Mesenchymal stem cell (in vitro differentiated cells and primary cell): Measurements from ENCODE around the gene OR52E8.

ENCODE experiments used
- DNase-seq: peaks from one replicate; pipeline ENCODE4 v3.0.0-alpha.2; 2013
- H2AFZ ChIP-seq: one replicate; pipeline ENCODE4 v1.6.1; 2013; ENCODE audit warnings: low read depth, mild to moderate bottlenecking, control low read depth, inconsistent platforms, low read length, moderate library complexity
- H2AK5ac ChIP-seq: 2 replicates; pipeline ENCODE4 v1.6.1; 2013; ENCODE audit warnings: low read length, moderate library complexity, mild to moderate bottlenecking, inconsistent platforms; ENCODE audit not compliant: severe bottlenecking
- H2BK120ac ChIP-seq: one replicate; pipeline ENCODE4 v1.6.1; 2013; ENCODE audit warnings: low read depth, mild to moderate bottlenecking, inconsistent platforms, low read length, moderate library complexity
- H2BK12ac ChIP-seq, 2 experiments: one replicate each; pipeline ENCODE4 v1.6.1; 2013; ENCODE audit warnings: inconsistent platforms in 2 of 2, low read length in 2 of 2, mild to moderate bottlenecking in 2 of 2, moderate library complexity in 2 of 2, control low read depth in 1 of 2
- H2BK15ac ChIP-seq: one replicate; pipeline ENCODE4 v1.6.1; 2013; ENCODE audit warnings: mild to moderate bottlenecking, low read depth, inconsistent platforms; ENCODE audit not compliant: poor library complexity, severe bottlenecking
- H2BK5ac ChIP-seq: 2 replicates; pipeline ENCODE4 v1.6.1; 2013; ENCODE audit warnings: low read depth, mild to moderate bottlenecking, low read length, control low read depth, inconsistent platforms; ENCODE audit not compliant: poor library complexity, severe bottlenecking
- H3K14ac ChIP-seq, 2 experiments: one replicate each; pipeline ENCODE4 v1.6.1; 2013; ENCODE audit warnings: inconsistent platforms in 2 of 2, low read length in 2 of 2, control low read depth in 1 of 2, mild to moderate bottlenecking in 1 of 2, moderate library complexity in 1 of 2
- H3K18ac ChIP-seq, 2 experiments: one replicate each; pipeline ENCODE4 v1.6.1; 2013; ENCODE audit warnings: inconsistent platforms in 2 of 2, low read length in 2 of 2, control low read depth in 1 of 2, low read depth in 1 of 2, mild to moderate bottlenecking in 1 of 2
- H3K23ac ChIP-seq, 2 experiments: one replicate each; pipeline ENCODE4 v1.6.1; 2013; ENCODE audit warnings: inconsistent platforms in 2 of 2, low read length in 2 of 2, mild to moderate bottlenecking in 2 of 2, moderate library complexity in 2 of 2, control low read depth in 1 of 2
- H3K27ac ChIP-seq: 2 replicates; pipeline ENCODE4 v1.5.1; 2013; ENCODE audit warnings: mild to moderate bottlenecking, moderate library complexity, low read length, control low read depth, inconsistent platforms; ENCODE audit not compliant: poor library complexity, severe bottlenecking
- H3K27me3 ChIP-seq, 2 experiments: 2 replicates each; pipeline versions ENCODE4 v1.6.1 to v1.7.0; 2013; ENCODE audit warnings: low read length in 2 of 2, mild to moderate bottlenecking in 2 of 2, moderate library complexity in 2 of 2, control low read depth in 1 of 2, inconsistent platforms in 1 of 2; ENCODE audit not compliant: control insufficient read depth in 1 of 2, insufficient read depth in 1 of 2
- H3K36me3 ChIP-seq, 2 experiments: 2 replicates each; pipeline versions ENCODE4 v1.6.1 to v1.7.0; 2013; ENCODE audit warnings: low read length in 2 of 2, control low read depth in 1 of 2, inconsistent platforms in 1 of 2, low read depth in 1 of 2, mild to moderate bottlenecking in 1 of 2; ENCODE audit not compliant: insufficient read depth in 2 of 2, control insufficient read depth in 1 of 2
- H3K4ac ChIP-seq, 2 experiments: one replicate each; pipeline ENCODE4 v1.6.1; 2013; ENCODE audit warnings: inconsistent platforms in 2 of 2, low read length in 2 of 2, mild to moderate bottlenecking in 2 of 2, moderate library complexity in 2 of 2, control low read depth in 1 of 2, low read depth in 1 of 2
- H3K4me1 ChIP-seq: 2 replicates; pipeline ENCODE4 v1.6.1; 2013; ENCODE audit warnings: low read depth, low read length, control low read depth; ENCODE audit not compliant: control insufficient read depth, insufficient read depth
- H3K4me2 ChIP-seq: 2 replicates; pipeline ENCODE4 v1.6.1; 2013; ENCODE audit warnings: low read length, mild to moderate bottlenecking, inconsistent platforms; ENCODE audit not compliant: poor library complexity, severe bottlenecking
- H3K4me3 ChIP-seq, 2 experiments: 2 replicates each; pipeline versions ENCODE4 v1.5.1 to v1.7.0; 2013; ENCODE audit warnings: low read length in 2 of 2, mild to moderate bottlenecking in 2 of 2, control low read depth in 1 of 2, low read depth in 1 of 2; ENCODE audit not compliant: insufficient read depth in 1 of 2
- H3K79me1 ChIP-seq: replicated peaks from 2 replicates; pipeline ENCODE4 v1.6.1; 2013; ENCODE audit warnings: mild to moderate bottlenecking, control low read depth, low read length, inconsistent platforms; ENCODE audit not compliant: poor library complexity, severe bottlenecking
- H3K9ac ChIP-seq: 2 replicates; pipeline ENCODE4 v1.7.0; 2013; ENCODE audit warnings: mild to moderate bottlenecking, low read length, moderate library complexity
- H3K9me3 ChIP-seq: 2 replicates; pipeline ENCODE4 v1.7.0; 2013; ENCODE audit warnings: mild to moderate bottlenecking, low read length; ENCODE audit not compliant: control insufficient read depth
- H4K8ac ChIP-seq: one replicate; pipeline ENCODE4 v1.6.1; 2013; ENCODE audit warnings: inconsistent platforms, mild to moderate bottlenecking, low read length, moderate library complexity
- H4K91ac ChIP-seq: one replicate; pipeline ENCODE4 v1.6.1; 2013; ENCODE audit warnings: mild to moderate bottlenecking, low read length, inconsistent platforms
- WGBS: methylation state at CpG from one replicate; pipeline ENCODE4 v1.1.7; 2013; ENCODE audit warnings: mixed read lengths; 5-methylcytosine and 5-hydroxymethylcytosine counted together

The OR52E8 gene

DNA sequence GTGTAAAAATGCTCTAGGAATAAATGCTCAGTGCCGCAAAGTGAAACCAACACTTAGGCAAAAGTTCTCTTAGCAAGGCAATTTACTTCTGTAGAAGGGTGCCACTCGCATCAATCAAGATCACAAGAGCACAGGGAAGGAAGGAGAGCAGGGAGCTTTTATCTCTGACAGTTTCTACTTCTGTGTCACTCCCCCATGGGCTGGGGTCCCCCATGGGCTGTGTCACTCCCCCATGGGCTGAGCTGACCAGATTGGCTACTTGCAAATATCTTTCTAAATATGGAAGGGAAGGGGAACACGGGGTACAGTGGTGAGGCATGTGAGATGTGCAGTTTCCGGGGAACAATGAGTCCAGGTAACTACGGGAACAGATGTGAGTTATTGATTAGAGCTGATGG lies 48.4 kb downstream of the OR52E8 start:
- Histone ChIP-seq H3K27ac (no peak overlapping the region), H3K4ac (no peak overlapping the region), H4K91ac (no peak overlapping the region), H3K4me2 (peak overlapping the region; percentile 90), H3K4me3 (peak overlapping the region in 1 of 2 experiments; percentile 92), H3K18ac (no peak overlapping the region), H2BK15ac (peak overlapping the region; percentile 77), H3K79me1 (no peaks in the 10 kb centered on the region), H3K27me3 (peaks cover 4 to 12% of the 10 kb centered on the region in 2 experiments), H2BK12ac (no peak overlapping the region), H2BK120ac (no peak overlapping the region), H3K4me1 (peaks cover 3% of the 10 kb centered on the region), H3K9me3 (peaks cover under 1% of the 10 kb centered on the region), H3K9ac (peak overlapping the region; percentile 86), H4K8ac (no peak overlapping the region), H2AK5ac (no peak overlapping the region), H3K23ac (no peak overlapping the region), H2BK5ac (no peak overlapping the region), H3K36me3 (no peaks in the 10 kb centered on the region), H2AFZ (peak overlapping the region; percentile 48), H3K14ac (no peak overlapping the region)
- 84% methylated on average over 5 of the region's 5 CpGs for WGBS
- DNase-seq = peak; percentile 2

DNA sequence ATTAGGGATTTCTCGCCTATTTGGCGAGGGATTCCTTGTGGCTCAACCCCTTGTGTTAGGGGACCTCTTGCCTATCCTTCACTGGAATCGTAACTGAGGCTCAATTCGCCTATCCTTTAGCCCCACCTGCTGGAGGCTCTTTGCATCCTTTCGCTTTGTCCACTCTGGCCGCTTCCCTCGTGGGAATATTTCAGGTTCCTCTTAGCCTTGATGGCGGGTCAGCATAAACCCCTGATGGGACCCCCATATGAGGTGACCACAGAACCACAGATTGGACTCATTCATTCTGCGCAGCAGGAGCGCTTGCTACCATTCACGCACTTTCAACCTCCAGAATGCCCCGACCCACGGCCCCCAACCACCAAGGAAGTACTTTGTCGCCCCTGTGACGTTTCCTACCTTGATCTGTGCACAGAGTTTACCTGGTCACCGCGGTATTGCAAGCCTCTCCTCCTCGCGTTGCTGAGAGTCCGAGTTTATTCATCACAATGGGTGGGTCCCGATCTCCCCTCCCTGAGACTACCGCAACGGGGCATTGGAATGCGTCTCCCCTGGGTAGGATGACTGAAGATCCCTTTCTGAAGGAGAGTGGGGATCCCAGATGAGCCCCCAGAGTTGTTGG lies 48.9 kb downstream of the OR52E8 start, which contains the start of gene OR52N2:
OR52N2 (plus strand) TSS at position 425 of the 622 bp plus-strand sequence. CDS start 11,412 bp downstream, outside the sequence.
- H3K27me3 ChIP-seq = peaks cover 4 to 12% of the 10 kb centered on the region in 2 experiments
- H3K9ac ChIP-seq = peak within 1 kb of the TSS; percentile 86
- no peak within 1 kb of the TSS for H3K27ac ChIP-seq
- peak within 1 kb of the TSS; percentile 48 for H2AFZ ChIP-seq
- H3K4me2 ChIP-seq = peak within 1 kb of the TSS; percentile 90
- no peak within 1 kb of the TSS for H2AK5ac ChIP-seq
- H3K23ac ChIP-seq = no peak within 1 kb of the TSS
- H2BK120ac ChIP-seq = no peak within 1 kb of the TSS
- H3K9me3 ChIP-seq = peaks cover 4% of the 10 kb centered on the region
- peak; percentile 77 for DNase-seq
- H3K18ac ChIP-seq = peak within 1 kb of the TSS in 1 of 2 experiments; percentile 29
- H3K4me3 ChIP-seq = peak within 1 kb of the TSS; percentile 50 to 92
- H2BK5ac ChIP-seq = no peak within 1 kb of the TSS
- no peaks in the 10 kb centered on the region for H3K36me3 ChIP-seq
- H3K4me1 ChIP-seq = peaks cover 3% of the 10 kb centered on the region
- WGBS = 20% methylated on average over 24 of the region's 24 CpGs
- no peak within 1 kb of the TSS for H4K8ac ChIP-seq
- H3K79me1 ChIP-seq = no peaks in the 10 kb centered on the region
- no peak within 1 kb of the TSS for H2BK12ac ChIP-seq
- H4K91ac ChIP-seq = peak within 1 kb of the TSS; percentile 21
- no peak within 1 kb of the TSS for H3K4ac ChIP-seq
- peak within 1 kb of the TSS; percentile 77 for H2BK15ac ChIP-seq
- peak within 1 kb of the TSS in 1 of 2 experiments; percentile 45 for H3K14ac ChIP-seq

DNA sequence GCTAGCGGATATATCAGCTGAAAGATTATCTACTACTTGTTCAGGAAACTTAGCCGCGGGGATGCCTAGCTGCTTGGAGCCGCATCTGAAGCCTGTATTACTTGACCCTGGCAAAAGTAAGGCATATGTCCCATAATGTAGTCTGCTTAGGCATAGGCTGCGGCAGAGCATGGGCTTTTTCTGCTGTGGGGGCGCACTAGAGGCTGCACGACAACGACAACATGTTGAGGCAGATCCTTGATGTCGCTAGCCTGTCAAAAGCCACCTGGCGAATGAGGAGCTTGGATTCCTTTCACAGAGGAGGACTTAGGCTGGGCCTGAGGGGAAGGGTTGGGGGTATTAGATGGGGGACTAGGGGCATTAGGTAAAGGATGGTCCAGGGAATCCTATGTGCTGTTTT lies 49.9 kb downstream of the OR52E8 start:
- Histone ChIP-seq H3K14ac (no peak overlapping the region), H3K79me1 (no peaks in the 10 kb centered on the region), H2BK12ac (no peak overlapping the region), H2AFZ (no peak overlapping the region), H3K36me3 (no peaks in the 10 kb centered on the region), H4K8ac (no peak overlapping the region), H3K27ac (no peak overlapping the region), H3K4me1 (peaks cover 3% of the 10 kb centered on the region), H2AK5ac (no peak overlapping the region), H3K9me3 (peaks cover 5% of the 10 kb centered on the region), H3K4me2 (no peak overlapping the region), H3K18ac (no peak overlapping the region), H2BK5ac (no peak overlapping the region), H3K9ac (no peak overlapping the region), H4K91ac (no peak overlapping the region), H2BK15ac (no peak overlapping the region), H3K27me3 (peaks cover 4 to 12% of the 10 kb centered on the region in 2 experiments), H3K23ac (no peak overlapping the region), H3K4me3 (no peak overlapping the region), H2BK120ac (no peak overlapping the region), H3K4ac (no peak overlapping the region)
- 64% methylated on average over 10 of the region's 10 CpGs for WGBS
- DNase-seq = no peak
